IPS-11a (cell line): ENCODE data around the gene GTF3C1.

Experiments
- H3K4me3 ChIP-seq: one replicate; pipeline ENCODE4 v1.5.1; 2013; ENCODE audit warnings: low read depth, low read length, control low read depth

Gene GTF3C1

DNA sequence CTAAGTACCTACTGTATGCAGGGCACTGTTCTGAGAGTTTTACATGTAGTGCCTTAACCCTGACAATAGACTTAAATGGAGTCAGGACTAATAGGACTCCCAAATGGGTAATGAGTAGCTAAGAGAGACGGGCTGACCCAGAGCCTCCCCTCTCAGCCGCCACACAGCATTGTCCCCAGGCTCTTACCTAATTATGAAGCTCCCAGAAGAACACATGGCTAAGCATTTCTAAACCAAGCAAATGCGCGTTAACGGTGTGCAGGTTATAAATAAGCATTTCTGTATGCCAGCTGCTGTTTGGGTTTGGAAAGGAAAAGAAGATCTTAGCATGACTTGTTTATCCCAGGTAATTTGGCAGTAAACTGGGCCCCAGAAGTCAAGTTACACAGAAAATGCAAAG, 14.5 kb upstream of the GTF3C1 start:
- no peak overlapping the region for H3K4me3 ChIP-seq

DNA sequence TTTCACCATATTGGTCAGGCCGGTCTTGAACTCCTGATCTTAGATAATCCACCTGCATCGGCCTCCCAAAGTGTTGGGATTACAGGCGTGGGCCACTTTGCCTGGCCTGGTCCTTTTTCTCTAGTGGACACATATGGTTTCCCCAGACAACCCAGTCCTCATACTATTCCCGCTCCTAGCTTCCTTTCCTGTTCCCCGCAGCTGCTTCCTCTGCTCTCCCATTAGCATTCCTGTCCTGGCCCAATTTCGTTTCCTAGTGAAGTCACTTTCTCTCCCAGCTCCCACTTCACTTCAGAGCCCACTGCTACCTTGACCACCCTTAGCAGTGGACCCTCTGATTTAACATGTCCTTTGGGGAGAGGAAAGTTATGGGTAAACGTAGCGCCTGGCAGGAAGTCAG, 11.5 kb upstream of the GTF3C1 start:
- H3K4me3 ChIP-seq = no peak overlapping the region

DNA sequence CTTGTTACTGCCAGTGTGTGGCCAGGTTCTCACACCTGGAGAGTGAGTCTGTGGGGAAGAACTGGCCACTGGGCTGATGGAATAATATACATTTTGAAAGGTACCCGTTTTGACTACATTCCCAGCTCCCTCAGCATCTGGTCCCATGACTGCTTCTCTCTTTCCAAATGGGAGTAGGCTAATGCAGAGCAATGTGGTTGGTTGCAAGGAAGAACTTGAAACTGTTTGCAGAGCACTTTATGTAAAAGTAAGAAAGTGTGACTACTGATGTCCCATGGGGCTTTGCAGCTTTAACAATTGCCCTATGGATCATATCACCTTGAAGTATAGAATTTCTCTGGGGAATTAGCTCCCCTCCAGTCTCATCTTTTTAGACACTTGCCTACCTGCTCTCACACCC, 9.2 kb upstream of the GTF3C1 start:
- no peak overlapping the region for H3K4me3 ChIP-seq

DNA sequence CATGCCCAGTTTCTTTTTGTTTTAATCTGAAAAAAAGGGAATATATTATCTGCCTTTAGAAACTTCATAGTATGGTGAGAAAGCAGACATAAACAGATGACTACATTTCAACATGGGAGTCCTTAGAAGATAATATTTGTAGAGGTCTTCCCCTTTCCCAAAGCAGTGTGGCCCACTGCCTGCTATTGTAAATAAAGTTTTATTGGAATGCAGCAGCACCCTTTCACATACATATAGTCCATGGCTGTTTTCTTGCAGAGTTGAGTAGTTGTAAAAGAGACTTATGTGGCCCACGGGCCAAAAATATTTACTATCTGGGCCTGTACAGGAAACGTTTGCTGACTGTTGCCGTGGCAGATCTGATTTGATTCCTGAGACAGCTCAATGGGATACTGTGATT, 8.7 kb upstream of the GTF3C1 start:
- no peak overlapping the region for H3K4me3 ChIP-seq

DNA sequence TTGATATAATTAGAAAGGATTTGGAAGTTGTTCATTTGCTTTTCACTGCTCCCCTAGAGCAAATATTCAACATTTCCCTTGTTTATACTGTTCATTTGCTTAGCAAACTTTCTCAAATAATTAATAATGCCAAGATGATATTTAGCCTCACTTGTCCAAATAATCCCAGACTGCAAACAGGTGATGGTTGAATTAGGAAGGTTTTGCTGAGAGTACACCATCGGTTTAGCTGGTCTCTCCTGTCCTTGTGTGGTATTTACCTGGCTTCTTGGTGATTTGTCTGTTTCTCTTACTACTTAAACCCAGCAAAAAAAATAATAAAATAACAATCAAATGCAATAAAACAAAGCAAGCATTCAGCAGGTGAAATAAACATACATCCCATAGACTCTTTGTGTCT, 6.8 kb upstream of the GTF3C1 start:
- H3K4me3 ChIP-seq = no peak overlapping the region

DNA sequence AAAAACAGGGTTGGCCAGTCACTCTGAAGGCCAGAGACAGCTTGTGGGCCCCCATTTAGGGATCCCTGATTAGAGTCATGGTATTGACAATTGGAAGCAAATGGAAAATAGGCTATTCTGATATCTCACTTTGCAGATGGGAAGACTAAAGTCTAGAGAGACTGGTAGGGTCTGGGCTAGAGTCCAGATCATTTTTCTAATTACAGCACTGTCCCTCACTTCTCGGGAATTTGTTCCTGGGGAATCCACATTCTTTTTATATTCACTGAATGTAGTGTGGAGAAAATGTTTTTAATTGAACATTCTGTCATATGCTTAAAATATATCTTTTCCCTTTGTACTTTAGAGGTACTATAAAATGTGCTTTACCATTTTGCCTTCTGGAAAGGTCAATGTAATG, 1.3 kb upstream of the GTF3C1 start:
- no peak overlapping the region for H3K4me3 ChIP-seq

DNA sequence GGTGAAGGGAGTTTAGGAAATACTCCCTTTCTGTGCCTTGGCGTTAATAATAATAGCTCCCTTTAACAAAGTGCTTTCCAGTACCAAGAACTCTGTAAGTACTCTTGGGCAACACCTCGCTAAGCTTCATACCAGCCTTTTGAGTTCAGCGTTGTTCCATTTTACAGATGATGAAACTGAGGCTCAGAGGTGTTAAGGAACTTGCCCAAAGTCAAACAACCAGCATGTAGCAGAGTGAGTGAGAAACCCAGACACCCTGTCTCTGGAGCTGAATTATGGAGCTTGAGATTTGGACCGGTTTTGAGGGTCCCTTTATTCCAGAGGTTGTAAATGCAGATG, 838 bp upstream of the GTF3C1 start:
- peak overlapping the region; percentile 95 for H3K4me3 ChIP-seq

DNA sequence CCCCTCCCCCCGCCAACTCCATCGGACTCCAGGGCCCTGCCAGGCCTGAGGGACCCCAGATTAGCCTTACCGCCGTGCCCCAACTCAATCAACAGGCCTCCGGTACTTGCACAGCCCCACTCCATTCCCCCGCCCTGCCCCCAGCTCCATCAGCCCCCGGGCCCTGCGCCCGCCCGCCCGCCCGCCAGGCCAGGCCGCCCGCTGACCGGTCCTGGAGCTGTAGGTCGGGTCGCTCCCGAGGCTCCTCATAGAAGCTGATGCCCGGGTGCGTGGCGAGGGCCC, 308 bp downstream of the GTF3C1 start:
- peak overlapping the region; percentile 95 for H3K4me3 ChIP-seq

DNA sequence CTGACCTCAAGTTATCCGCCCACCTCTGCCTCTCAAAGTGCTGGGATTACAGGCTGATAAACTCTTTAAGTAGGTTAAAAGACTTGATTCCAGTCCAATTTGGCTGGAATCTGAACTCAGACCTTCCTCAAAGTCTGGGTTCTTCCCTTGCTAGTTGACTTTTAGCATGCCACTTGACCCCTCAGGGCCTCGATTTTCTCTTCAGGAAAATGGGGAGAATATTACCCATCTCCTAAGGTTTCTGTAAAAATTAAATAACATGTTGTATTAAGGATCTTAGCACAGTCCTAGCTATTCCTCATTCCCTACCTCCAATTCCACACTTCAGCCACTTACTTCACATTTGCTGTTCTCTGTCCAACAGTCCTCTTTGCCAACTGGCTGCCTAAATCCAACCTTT, 1.9 kb downstream of the GTF3C1 start:
- no peak overlapping the region for H3K4me3 ChIP-seq

DNA sequence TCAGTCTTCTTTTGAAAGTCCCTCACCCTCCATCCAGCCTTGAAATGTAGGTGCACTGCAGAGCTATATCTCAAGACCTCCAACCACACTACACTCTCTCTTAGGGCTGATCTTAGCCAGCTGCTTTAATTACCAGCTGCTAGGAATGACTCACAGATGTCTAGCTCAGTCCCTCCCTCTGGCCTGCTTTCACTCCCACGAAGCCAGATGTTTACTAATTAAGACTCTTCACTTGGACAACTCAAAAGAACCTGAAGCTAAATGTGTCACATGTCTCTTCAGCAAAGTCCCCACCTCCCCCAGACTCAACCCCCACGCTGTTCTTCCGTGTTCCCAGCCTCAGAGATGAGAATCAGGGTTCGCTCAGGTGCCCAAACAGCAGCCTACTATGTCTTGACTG, 2.6 kb downstream of the GTF3C1 start:
- no peak overlapping the region for H3K4me3 ChIP-seq

DNA sequence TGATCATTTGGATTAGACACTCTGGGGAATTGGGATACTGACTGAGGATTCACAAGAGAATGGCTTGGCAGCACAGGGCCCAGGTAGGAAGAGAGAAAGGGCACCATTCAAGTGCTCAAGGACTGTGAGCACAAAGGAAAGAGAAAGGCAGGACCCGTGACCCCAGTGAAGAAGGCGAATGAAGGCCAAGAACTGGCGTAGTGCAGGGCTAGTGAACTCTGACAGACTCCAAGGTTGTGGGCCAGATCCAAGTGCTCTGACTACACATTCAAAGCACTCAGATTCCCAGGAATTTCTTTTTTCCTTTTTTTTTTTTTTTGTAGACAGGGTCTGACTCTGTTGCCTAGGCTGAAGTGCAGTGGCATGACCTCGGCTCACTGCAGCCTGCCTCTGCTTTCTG, 5.0 kb downstream of the GTF3C1 start:
- no peak overlapping the region for H3K4me3 ChIP-seq

DNA sequence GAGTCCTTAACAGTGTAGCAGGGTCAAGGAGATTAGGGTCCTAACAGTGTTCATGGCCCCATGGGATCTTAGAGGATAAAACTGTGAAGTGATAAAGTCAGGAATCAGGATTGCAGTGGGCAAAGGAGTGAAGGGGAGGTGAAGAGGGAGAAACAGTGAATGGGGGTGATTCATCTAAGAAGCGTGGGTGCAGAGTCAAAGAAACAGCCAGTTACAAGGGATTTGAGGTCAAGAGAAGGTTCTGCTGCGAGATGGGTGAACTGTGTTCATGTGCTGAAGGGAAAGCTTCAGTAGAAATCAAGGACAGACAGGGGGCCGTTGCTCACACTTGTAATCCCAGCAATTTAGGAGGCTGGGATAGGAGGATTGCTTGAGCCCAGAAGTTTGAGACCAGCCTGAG, 5.9 kb downstream of the GTF3C1 start:
- no peak overlapping the region for H3K4me3 ChIP-seq

DNA sequence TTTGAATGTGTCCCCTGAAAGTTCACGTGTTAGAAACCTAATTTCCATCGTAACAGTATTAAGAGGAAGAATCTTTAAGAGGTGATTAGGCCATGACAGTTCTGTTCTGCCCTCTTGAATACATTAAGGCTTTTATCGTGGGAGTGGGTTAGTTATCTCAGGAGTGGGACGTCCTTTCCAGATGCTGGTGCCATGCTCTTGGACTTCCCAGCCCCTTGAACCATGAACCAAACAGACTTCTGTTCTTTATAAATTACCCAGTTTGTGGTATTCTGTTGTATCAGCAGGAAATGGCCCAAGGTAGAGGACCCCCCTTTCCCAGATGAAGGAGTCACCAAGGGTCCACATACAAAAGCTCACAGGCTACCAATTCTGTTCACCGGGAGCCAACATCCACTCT, 10.1 kb downstream of the GTF3C1 start:
- no peak overlapping the region for H3K4me3 ChIP-seq

DNA sequence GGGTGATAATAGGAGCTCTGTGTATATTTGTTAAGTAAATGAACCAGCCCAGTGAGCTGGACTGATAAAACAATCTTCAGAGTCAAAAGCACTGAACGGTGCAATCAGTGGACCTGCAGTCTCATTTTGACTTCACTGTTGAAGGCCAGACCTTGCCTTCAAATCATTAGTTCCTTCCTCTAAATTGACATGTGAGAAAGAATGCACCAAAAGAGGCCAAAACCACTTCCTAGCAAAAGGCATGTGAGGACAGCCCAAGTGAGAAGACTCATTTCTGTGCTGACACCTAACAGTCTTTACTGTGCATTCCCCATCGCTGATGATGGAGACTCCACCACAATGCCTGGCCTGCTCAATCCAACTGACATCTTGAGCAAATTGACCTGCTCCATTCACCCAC, 10.6 kb downstream of the GTF3C1 start:
- H3K4me3 ChIP-seq = no peak overlapping the region

DNA sequence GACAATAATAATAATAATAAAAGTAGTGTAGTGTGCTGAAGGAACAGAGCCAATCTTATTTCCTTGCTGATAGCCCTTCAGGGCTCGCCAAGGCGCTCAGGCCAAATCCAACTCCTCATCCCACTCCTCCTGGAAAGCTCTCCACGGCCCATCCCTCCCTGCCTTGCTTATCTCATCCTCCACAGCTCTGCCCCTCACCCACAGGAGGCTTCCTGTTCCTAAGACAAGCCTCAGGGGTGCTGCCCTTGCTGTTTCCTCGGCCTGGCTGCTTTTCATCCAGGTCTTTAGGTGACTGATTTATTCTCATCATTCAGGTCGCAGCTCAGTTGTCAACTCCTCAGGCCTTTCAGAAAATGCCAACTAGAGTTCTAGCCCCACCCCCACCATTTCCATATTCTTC, 11.2 kb downstream of the GTF3C1 start:
- no peak overlapping the region for H3K4me3 ChIP-seq

DNA sequence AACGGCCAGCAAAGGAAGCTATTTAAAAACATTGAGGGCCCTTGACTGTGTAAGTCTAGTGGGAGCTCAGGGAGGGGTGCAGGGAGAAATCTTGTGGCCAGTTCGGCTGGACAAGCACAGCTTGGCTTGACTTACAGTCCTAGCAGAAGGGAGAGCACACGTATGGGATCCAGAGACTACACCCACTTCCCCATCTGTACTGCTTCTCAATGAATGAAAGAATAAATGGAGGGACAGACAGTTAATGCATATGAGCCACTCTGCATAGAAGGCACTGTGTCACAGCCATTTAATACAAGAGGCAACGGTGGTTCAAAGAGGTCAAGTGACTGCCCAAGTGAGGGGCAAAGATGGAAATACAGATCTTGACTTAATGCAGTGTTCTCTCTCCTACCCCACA, 15.5 kb downstream of the GTF3C1 start:
- no peak overlapping the region for H3K4me3 ChIP-seq

DNA sequence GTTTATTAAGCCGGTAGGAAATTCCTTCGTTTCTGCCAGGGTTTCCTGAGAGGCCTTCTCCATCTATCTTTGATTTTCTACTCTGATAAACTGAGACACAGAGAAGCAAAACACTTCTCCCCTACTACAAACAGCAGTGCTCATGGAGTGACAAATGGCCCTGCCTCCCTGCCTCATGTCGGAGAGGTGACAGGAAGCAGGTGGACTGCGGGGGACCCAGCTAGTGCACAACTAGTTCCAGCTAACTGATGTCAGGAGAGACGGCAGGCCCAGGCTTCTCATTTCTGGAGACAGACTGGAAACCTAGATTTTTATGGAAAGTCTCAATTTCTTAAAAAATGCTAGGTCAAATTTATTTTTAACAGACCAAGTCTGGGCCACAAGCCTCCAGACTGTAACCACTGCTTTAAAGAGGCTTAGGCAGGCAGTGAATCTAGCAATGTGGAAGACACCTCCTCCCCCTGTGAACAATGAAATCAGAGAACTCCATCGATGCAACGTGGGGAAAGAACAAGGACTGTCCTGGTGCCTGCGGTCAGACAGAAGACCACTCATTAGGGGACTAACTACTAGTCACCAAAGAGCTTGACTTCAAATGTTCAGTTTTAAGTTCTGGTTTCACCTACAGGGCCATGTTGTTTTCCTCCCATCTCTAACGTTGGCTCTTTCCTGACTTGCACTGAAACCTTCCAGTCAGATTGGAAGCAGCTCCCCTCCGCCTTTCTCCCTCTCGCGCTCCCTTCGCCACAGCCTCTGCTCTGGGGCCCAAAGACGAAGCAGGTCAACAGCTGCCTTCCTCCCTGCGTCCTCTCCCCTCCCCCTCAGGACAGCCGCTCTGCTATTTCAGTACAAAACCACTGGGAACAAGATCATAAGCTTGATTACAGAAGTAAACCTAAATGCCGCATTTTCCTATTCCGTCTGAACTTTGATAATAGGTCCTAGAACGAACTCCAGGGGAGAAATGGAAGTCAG, 17.6 kb downstream of the GTF3C1 start:
- H3K4me3 ChIP-seq = no peak overlapping the region

DNA sequence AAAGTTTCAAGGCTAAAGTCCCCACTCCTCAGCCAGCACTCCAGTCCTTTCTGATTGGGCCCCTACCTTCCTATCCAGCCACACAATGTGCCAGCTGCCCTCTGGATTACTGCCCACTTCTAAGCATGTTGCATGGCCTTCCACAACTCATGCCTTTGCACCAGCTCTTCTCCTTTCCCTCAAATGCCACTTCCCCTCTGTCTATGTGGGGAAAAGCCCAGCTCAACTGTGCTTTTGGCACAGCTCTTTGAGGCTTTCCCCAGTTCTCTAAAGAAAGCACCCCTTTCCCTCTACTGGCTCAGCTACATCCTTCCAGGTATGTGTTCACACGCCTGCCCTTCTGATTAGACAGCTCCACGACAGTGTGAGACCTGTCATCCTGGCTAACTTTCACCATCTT, 18.5 kb downstream of the GTF3C1 start:
- H3K4me3 ChIP-seq = no peak overlapping the region

DNA sequence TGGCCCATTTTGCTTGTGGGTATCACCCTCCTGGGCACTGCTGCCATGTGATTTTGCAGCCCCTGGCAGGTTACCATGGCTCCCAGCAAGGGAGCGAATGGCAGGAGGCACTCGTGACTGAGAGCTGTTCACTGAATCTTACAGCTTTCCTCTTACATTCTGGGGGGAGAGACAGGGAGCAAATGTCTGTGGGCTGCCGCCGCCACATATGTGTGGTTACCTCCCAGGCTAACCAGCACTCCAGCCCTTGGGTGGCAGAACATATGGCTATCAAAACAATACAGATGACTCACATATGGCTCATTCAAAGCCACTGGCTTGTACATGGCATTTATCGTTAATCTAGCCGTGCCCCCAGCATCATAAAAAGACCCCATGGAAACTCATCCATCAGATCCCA, 19.8 kb downstream of the GTF3C1 start:
- H3K4me3 ChIP-seq = no peak overlapping the region

DNA sequence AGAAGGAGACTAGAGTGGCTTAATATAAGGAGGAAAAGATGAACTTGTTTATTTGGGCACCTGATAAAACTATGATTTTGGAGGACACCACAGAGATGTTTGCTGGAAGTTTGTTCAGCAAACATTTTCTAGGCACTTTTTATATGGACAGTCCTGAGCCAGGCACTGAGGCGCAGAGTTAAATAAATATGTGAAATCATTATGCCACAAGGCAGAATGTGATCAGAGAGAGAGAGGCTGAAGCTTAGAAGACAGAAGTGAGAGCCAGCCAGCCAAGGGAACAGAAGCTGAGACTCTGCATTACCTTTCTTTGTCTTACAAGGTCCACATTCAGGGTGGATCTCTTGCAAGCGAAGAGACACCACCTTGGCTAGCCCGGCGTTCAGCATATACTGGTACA, 21.4 kb downstream of the GTF3C1 start:
- no peak overlapping the region for H3K4me3 ChIP-seq

DNA sequence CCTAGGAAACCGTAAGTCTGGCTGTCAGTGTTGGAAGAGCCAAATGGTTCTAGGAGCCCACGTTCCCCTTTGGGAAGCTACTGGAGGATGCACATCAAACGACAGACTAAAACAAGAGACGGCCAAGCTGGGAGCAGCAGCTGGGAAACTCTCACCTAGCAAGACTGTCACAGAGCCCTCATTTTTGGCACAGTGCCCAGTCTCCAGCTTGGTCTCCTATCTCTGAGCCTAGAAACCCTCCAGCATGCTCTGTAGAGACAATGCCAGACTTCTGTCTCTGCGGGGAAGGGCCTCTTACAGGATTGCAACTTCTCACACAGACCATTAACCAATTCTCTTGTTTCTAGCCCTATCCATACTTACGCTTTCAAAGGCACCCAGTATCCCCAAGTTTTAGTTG, 23.5 kb downstream of the GTF3C1 start:
- no peak overlapping the region for H3K4me3 ChIP-seq

DNA sequence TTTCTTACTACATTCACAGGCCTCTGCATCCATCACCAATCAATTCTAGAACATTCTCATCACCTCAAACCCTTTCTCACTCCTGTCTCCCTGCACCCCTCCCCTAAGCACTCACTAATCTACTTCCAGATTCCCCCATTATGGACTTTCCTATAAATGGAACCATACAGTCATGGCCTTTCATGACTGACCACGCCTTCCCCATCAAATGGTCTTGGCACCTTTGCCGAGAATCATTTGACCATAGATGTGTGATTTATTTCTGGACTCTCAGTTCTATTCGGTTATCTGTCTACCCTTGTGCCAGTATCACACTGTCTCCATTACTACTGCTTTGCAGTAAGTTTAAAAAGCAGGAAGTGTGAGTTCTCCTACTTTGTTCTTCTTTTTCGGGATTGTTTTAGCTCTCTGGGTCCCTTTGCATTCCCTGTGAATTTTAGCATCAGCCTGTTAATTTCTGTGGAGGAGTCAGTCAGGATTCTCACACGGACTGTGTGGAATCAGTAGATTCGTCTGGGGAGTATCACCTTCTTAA, 27.5 kb downstream of the GTF3C1 start:
- no peak overlapping the region for H3K4me3 ChIP-seq
